GM12878 (cell line): Measurements from ENCODE around the gene CACNA1I.

ENCODE experiments used
- ASH2L ChIP-seq: fragments of 300-600, 200-600 bp; sonication (generic); IDR thresholded peaks from 2 replicates; pipeline ENCODE4 v1.6.1; 2017; ENCODE audit warnings: low read depth, mild to moderate bottlenecking, borderline replicate concordance
- CTCF ChIP-seq, 3 experiments: IDR thresholded peaks in 2 of 3; conservative IDR thresholded peaks in 1 of 3; 2 replicates each; pipeline ENCODE4 v1.5.1; 2011; ENCODE audit warnings: low read depth in 3 of 3, low read length in 3 of 3, mild to moderate bottlenecking in 3 of 3, control low read depth in 2 of 3, moderate library complexity in 2 of 3, inconsistent platforms in 1 of 3, mixed read lengths in 1 of 3; ENCODE audit not compliant: control insufficient read depth in 2 of 3, insufficient read depth in 1 of 3; ENCODE audit errors: extremely low read depth in 1 of 3
- EP300 ChIP-seq, 2 experiments: fragments of 150-350 bp in 1 of 2; IDR thresholded peaks; 2 replicates each; pipeline ENCODE4 v1.6.1; 2011 to 2012; ENCODE audit warnings: low read depth in 2 of 2, low read length in 2 of 2, borderline replicate concordance in 1 of 2, improper control_type of control experiment in 1 of 2, inconsistent platforms in 1 of 2; ENCODE audit not compliant: control insufficient read depth in 1 of 2
- RELA ChIP-seq: fragments of 450-650 bp; IDR thresholded peaks from 2 replicates; pipeline ENCODE4 v1.8.0; 2014; ENCODE audit warnings: borderline replicate concordance; ENCODE audit not compliant: partially characterized antibody
- SIN3A ChIP-seq: IDR thresholded peaks from 2 replicates; pipeline ENCODE4 v1.6.1; 2012; ENCODE audit warnings: low read depth, low read length, improper control_type of control experiment

DNA sequence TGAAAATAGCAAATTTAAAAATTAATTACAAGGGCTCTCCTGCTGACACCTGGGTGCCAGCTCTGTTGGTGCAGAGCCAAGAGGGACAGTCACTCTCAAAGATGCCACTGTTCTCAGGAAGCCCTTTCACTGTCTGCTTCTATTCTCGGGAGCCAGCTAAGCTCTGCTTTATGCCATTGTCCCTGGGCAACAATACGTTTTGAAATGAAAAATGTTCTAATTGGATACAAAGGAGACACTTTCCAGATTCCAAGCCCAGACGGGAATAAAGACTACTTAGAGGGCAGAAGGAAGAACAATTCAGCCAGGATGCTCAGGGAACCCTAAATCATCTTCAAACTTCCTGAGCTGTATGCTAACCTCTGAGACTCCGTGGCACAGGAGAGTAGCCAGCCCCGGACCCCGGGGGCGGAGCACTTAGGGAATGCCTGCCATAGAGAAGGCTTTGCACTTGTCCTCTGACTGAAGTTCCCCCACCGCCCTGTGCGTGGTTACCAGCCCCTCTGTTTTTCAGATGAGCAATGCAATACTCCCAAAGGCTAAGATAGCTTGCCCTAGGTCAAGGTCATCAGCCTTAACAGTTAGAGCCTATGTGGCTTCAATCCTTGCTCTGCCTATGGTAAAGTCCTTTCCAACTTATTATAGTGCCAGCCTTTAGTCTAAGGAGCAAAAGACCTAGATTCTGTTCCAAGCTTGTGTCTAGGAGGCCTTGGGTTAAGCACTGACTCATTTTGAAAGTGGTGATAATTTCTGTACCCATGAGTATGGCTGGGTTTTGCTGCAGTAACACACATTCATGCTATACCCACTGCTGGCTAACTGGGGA is 150.9 kb downstream of the CACNA1I start:
- TF ChIP-seq ASH2L: no peak
- no peak for TF ChIP-seq RELA
- no peak for TF ChIP-seq EP300 (IDR thresholded peaks at IDR 0.05; ENCODE audit: borderline replicate concordance in 1 of 2, control insufficient read depth in 1 of 2, low read depth in 2 of 2, low read length in 2 of 2)
- no peak for TF ChIP-seq SIN3A
- TF ChIP-seq CTCF (IDR thresholded peaks at IDR 0.05 in 2 of 3, conservative IDR thresholded peaks at IDR 0.05 in 1 of 3; ENCODE audit: control insufficient read depth in 2 of 3, extremely low read depth in 1 of 3, insufficient read depth in 1 of 3, low read depth in 3 of 3, low read length in 3 of 3): no peak
